LNCaP clone FGC (cell line): Measurements from ENCODE around the gene LDLRAP1.

Experiments
- DNase-seq: peaks from one replicate; pipeline ENCODE4 v3.0.0-alpha.2; 2011; ENCODE audit warnings: low read depth
- H3K4me3 ChIP-seq: 2 replicates; pipeline ENCODE4 v1.5.1; 2011; ENCODE audit warnings: mild to moderate bottlenecking, low read depth, low read length, control low read depth
- CTCF ChIP-seq: IDR thresholded peaks from 2 replicates; pipeline ENCODE4 v1.5.1; 2012; ENCODE audit warnings: mild to moderate bottlenecking; ENCODE audit not compliant: control insufficient read depth, insufficient read depth; ENCODE audit errors: extremely low read depth

Gene LDLRAP1, protein sequence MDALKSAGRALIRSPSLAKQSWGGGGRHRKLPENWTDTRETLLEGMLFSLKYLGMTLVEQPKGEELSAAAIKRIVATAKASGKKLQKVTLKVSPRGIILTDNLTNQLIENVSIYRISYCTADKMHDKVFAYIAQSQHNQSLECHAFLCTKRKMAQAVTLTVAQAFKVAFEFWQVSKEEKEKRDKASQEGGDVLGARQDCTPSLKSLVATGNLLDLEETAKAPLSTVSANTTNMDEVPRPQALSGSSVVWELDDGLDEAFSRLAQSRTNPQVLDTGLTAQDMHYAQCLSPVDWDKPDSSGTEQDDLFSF

DNA sequence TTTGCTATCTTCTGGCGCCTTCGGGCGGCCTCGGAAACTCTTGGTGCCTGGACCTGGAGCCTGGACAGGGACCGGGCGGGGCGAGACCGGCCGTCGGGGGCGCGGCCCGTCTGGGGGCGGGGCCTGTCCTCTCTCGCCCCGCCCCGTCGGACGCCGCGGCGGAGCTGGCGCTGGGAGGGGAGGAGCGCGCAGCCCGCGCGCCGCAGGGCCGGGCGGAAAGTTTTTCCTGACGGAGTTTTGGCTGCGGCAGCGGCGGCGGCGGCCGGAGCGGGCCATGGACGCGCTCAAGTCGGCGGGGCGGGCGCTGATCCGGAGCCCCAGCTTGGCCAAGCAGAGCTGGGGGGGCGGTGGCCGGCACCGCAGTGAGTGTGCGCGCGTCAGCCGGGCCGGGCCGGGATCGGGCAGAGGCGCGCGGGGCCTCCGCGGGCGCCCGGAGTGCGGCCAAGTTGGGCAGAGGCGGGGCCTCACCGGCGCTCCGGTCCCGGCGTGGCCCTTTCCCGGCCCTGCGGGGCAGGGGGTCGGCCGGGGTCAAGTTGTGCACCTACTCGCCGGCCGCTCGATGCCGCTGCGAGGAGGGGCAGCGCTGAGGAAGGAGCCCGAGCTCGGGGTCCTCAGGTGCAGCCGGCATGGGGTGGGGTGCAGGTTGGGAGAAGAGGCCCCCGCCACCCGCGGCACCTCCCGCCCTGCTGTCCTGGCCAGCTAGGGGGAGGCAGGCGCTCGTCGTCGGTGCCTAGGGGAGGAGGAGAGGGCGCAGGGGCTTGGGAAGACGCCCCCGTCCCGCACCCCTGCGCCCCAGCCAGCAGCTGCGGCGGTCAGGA, at the start of gene LDLRAP1:
TSS of gene LDLRAP1 (plus strand) at position 182 of the 818 bp plus-strand sequence. CDS start at position 275, 93 bp downstream.
- TF ChIP-seq CTCF: no peak
- H3K4me3 ChIP-seq: peak within 1 kb of the TSS; percentile 63
- DNase-seq: no peak

GRCh38 chr1:25494952-25495351, 48.5 kb upstream of the LDLRAP1 start:
- TF ChIP-seq CTCF: no peak
- DNase-seq: no peak
- no peak overlapping the region for H3K4me3 ChIP-seq

GRCh38 chr1:25500694-25501093, 42.7 kb upstream of the LDLRAP1 start:
- DNase-seq: no peak
- TF ChIP-seq CTCF: no peak
- peak overlapping the region; percentile 6 for H3K4me3 ChIP-seq

GRCh38 chr1:25501235-25502058, 42.0 kb upstream of the LDLRAP1 start:
- DNase-seq: peak; percentile 90
- H3K4me3 ChIP-seq: no peak overlapping the region
- no peak for TF ChIP-seq CTCF

- TF ChIP-seq CTCF: no peak
- DNase-seq: no peak
- H3K4me3 ChIP-seq: no peak overlapping the region
Measured at GRCh38 chr1:25502957-25503356, 40.4 kb upstream of the LDLRAP1 start.

- H3K4me3 ChIP-seq: no peak overlapping the region
- no peak for DNase-seq
Measured at GRCh38 chr1:25503551-25504426, 39.6 kb upstream of the LDLRAP1 start.

More at GRCh38 chr1:25503551-25504426, 39.6 kb upstream of the LDLRAP1 start:
- peak; percentile 49 for TF ChIP-seq CTCF
